Fibroblast of upper back skin (primary cell): ENCODE measurements around the gene FHOD3.
A peak's percentile ranks its signal among the peaks of the same experiment; 100 is the strongest.

ENCODE experiments used
- DNase-seq: peaks from one replicate; pipeline ENCODE4 v3.0.0-alpha.2; 2013

Gene FHOD3

GRCh38 chr18:36296650-36297416, 680 bp upstream of the FHOD3 start:
- DNase-seq, result peak; percentile 77

DNA sequence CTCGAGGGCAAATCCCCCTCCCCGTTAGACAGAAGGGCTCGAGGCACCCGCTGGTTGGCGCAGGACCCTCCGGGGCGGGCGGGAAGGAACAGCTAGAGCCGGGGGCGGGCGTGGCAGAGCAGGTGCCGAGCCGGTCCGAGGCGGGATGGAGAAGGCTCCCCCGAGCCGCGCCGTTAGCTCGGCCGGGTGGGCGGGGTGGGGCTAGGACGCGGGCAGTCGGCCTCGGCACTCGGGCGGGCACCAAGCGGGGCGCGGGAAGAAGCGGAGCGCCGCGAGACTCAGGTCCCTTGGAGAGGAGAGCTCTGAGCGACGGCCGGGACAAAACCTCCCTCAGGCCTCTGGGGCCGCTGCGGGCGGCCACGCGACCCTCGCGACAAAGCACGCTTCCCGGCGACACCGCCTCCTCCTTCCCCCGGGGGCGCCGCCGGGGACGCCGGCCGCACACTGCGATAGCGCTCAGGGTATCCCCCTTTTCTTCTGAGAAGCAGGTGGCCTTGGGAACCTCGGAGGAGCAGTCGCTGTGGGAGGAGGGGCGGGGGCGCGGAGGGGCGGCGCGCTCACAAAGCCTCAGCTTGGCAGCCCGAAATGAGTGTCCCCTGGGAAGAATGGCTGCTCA, 721 bp downstream of the FHOD3 start:
- DNase-seq, result no peak

GRCh38 chr18:36299015-36299414, 1.5 kb downstream of the FHOD3 start:
- DNase-seq, result no peak

- no peak for DNase-seq
Measured at GRCh38 chr18:36300211-36300610, 2.7 kb downstream of the FHOD3 start.

GRCh38 chr18:36301884-36302283, 4.4 kb downstream of the FHOD3 start:
- DNase-seq, result no peak

- no peak for DNase-seq
Measured at GRCh38 chr18:36302676-36303075, 5.2 kb downstream of the FHOD3 start.

GRCh38 chr18:36303211-36303844, 5.8 kb downstream of the FHOD3 start:
- DNase-seq, result no peak

DNA sequence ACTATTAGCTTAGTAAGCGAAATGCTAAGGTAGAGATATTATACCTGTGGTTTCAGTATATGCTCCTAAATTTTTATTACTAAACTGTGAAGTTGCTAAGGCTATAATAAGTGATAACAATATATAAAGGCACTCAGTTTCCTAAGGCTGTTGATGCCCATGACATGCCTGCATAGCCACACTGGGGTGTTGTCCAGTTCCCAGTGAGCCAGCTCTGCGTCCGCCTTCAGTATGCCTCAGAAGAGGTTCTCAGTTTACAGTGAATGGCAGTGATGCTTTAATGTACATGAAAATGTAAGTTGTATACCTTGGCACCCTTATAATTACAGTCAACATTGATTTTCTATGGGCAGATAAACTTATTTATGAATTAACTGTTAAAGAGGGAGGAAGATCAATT, 7.2 kb downstream of the FHOD3 start:
- no peak for DNase-seq

DNA sequence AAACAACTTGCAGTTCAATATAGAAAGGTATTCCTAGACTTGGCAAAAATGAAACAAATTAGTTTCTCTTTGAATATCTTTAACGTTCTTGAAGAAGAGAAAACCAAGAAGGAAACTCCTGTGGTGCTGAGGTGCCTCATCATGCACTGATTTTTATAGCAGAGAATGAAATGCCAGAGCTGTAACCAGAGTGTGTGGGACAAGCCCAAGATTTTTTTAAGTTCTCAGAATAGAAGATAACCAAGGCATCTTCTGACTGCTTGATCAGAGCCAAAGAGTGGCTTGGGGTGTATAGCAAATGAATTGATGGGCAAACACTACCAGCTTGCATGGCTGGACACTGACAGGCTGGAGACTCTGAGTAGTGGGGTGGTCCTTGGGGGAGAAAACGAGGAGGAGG, 7.9 kb downstream of the FHOD3 start:
- DNase-seq, result no peak

DNA sequence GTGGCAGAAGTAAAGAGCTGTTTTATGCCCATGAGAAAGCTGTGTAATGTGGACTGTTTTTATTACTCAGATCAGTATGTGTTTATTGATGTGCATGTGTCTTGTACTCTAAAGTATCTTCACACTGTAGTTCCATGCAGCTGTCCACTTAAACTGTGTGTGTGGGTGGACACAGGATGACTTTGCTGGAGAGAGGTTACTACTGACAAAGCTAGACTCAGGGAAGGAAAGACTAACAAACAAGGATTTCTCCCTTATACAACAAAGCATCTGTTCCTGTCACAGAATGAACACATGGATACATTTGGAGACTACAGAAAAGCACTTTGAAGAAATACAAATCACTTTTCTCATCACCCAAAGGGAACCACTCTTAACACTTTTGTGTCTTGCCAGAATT, 10.0 kb downstream of the FHOD3 start:
- DNase-seq, result no peak

- peak; percentile 19 for DNase-seq
Measured at GRCh38 chr18:36308711-36309435, 11.4 kb downstream of the FHOD3 start.

DNA sequence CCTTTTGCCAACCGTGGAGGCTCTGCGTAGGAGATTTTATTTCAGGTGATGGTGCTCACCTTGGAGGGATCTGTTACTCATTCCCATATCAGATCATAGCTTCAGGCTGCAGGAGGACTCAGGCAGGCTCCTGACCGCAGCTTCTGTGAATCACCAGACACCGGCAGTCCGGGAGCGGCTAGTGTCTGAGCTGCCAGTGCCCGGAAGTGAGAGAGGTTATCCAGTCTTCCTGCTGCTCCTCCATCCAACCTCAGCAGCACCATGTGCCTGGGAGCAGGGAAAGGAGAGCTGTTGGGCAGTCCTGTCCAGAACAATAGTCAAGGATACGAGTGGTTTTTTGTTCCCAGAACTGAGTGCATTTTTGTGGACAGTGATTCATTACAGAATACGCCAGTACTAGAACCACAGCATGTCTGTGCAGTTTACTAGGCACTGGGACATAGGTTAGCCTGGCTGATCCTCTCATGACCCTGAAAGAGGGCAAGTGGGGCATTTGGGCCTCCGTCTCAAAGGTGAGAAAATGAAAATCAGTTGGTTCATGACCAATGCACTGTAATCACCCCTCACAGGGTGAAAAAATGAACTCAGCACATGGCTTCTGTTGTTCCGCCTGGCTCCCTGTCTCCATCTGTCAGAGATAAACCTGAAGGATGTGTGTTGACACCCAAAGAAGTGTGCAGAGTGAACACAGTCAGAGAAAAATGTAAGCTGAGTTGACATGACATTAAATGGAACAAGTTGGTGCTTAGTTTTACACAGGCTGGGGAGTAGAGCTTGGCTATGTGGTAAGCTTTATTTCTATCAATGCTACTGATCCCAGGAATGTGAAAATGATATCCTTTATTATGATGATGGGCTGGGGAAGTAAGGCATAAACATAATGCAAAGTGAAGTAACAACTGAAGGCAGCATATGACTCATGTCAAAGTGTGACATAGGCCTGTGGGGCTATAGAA, 12.2 kb downstream of the FHOD3 start:
- peak; percentile 99 for DNase-seq

- DNase-seq, result no peak
Measured at GRCh38 chr18:36311026-36311570, 13.6 kb downstream of the FHOD3 start.

GRCh38 chr18:36312806-36313395, 15.4 kb downstream of the FHOD3 start:
- DNase-seq, result peak; percentile 61

GRCh38 chr18:36314098-36314497, 16.6 kb downstream of the FHOD3 start:
- peak; percentile 41 for DNase-seq

- peak; percentile 92 for DNase-seq
Measured at GRCh38 chr18:36314754-36315153, 17.2 kb downstream of the FHOD3 start.

DNA sequence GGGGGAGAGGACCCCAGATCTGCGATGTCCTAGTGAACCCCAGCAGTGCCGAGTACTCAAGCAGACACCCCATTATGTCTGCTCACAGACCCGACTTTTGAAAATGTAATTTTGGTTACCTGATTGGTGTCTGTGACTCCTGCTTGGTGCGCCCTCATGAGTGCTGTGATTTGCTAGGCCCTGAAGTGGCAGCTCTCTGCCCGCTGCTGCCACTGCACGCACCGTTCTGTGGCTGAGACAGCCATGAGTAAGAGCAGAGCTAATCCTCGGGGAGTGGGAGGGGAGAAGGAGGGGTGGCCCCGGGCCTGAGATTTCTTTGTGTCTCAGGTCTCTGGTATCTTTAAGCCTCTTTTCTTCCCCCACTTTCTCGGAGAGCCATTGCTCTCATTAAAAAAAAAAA, 18.2 kb downstream of the FHOD3 start:
- peak; percentile 75 for DNase-seq

- peak; percentile 25 for DNase-seq
Measured at GRCh38 chr18:36316246-36316645, 18.7 kb downstream of the FHOD3 start.

- peak; percentile 25 for DNase-seq
Measured at GRCh38 chr18:36321658-36322407, 24.3 kb downstream of the FHOD3 start.

- DNase-seq, result no peak
Measured at GRCh38 chr18:36322408-36322728, 24.9 kb downstream of the FHOD3 start.

DNA sequence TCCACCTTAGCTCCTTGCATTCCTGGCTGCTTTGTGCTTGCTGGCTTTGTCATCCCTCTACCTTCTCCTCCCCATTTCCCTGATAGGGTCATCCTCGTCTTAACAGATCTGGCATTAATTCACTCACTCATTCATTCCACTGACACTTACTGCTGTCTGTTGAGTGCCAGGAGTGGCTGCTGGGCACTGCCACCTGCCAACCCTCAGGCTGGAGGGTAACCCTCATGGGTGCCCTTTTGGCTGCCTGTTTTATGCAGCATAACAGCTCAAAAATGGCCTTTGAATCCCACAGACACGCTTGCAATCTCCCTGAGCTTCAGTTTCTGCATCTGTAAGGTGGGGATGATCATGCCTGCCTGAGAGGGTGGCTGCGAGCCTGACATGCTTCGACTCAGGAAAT, 25.2 kb downstream of the FHOD3 start:
- no peak for DNase-seq
